ENCODE measurements around the gene USH1C.
A peak's percentile ranks its signal among the peaks of the same experiment; 100 is the strongest.

The USH1C gene

DNA sequence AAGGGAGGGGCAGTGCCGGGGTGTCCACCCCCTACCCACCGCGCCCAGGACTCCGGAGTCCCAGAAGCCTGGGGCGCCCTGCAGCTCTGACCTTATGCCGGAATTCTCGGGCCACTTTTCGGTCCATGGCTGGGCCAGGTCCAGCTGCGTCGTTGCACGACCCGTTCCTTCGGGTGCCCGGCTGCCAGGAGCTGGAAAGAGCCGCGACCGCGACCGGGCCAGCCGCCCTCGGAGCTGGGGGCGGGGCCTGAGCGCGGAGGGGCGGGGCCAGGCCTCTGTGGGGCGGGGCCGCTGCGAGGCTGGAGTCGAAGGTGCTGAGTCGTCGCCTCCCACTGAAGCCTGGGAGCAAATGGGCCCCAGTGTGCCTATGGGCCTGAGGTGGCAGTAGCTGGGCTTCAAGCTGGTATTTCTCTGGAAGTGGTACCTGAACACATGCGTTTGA is at the start of gene USH1C:
Gene USH1C (minus strand): TSS at position 236 of the 442 bp plus-strand sequence. CDS start 109 bp downstream, at position 127.
- H3K27me3 Mint-ChIP-seq: peaks cover 60% of the 10 kb centered on the region
- H3K27ac Mint-ChIP-seq: no peak within 1 kb of the TSS
- H3K9me3 Mint-ChIP-seq: peaks cover 2% of the 10 kb centered on the region
- peaks cover 8% of the 10 kb centered on the region for H3K4me1 Mint-ChIP-seq
- no peak within 1 kb of the TSS for H3K4me3 Mint-ChIP-seq
- no peak for ATAC-seq
- no peaks in the 10 kb centered on the region for H3K36me3 Mint-ChIP-seq

DNA sequence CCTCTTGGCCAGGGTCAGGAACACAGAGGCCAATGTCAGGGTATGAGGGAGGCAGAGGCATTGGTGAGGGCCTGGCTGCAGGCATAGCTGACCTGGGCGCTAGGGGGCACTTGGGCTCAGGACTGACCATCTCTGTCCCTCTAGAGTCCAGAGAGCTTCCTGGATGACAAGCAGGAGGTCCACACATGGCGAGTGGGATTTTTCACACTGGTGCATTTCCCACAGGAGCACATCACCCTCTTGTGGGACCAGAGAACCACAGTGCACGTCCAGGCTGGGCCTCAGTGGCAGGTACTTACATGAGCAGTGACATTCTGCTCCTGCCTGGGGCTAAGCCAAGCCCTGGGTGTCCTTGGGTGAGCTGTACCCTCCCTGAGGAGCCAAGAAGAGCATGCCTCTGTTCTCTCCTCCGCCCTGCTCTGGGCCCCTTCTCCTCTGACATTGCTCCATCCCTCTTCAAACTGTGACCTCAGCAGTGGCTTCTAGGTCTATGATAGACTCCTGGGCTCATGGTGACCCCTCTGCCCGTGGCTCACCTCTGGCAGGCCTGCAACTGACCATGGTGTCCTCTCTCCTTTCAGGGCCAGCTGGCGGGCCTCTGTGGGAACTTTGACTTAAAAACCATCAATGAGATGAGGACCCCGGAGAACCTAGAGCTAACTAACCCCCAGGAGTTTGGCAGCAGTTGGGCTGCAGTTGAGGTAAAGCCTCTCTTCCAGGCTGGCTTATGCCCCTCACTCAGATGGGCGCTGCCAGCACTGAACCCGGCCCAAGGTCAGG is 49.4 kb upstream of the USH1C start:
- ATAC-seq: no peak
- Mint-ChIP-seq H3K9me3 (no peaks in the 10 kb centered on the region), H3K27ac (no peak overlapping the region), H3K4me1 (no peaks in the 10 kb centered on the region), H3K36me3 (no peaks in the 10 kb centered on the region), H3K27me3 (peaks cover 9% of the 10 kb centered on the region), H3K4me3 (no peak overlapping the region)

DNA sequence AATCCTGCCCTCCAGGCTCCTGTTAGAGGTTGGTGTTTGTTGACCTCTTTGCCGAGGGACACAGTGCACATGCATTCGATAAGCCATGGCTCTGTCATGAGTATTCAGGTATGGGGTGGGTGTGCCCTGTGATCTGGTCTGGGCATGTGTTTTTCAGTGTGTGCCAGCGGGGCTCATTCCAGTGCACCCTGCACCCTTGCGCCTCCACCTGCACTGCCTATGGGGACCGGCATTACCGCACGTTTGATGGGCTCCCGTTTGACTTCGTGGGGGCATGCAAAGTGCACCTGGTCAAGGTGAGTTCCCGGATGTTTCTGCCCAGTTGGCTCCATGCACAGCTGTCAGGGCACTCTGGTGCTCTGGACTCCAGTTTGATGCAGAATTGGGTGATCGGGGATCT is 47.1 kb upstream of the USH1C start:
- ATAC-seq: no peak
- peaks cover 9% of the 10 kb centered on the region for H3K27me3 Mint-ChIP-seq
- H3K9me3 Mint-ChIP-seq: no peaks in the 10 kb centered on the region
- H3K36me3 Mint-ChIP-seq: no peaks in the 10 kb centered on the region
- no peaks in the 10 kb centered on the region for H3K4me1 Mint-ChIP-seq
- H3K27ac Mint-ChIP-seq: no peak overlapping the region
- H3K4me3 Mint-ChIP-seq: no peak overlapping the region

DNA sequence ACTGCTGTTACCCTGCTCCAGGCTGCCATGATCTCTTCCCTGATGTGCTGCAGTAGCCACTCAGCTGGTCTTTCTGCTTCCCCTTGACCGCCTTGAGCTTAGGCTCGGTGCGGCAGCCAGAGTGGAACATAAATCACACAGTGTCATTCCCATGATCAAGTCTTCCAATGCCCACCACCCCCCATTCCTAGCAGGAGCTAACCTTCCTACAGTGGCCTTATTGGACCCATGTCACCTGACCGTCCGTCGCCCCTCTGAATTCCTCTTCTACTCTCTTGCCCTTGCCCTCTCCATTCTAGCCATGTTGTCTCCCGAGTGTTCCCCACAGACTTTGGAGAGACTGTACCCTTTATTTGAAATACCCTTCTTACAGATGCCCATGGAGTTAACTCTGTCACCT is 46.2 kb upstream of the USH1C start:
- Mint-ChIP-seq H3K36me3 (no peaks in the 10 kb centered on the region), H3K27ac (no peak overlapping the region), H3K4me3 (no peak overlapping the region), H3K4me1 (no peaks in the 10 kb centered on the region), H3K9me3 (no peaks in the 10 kb centered on the region), H3K27me3 (peaks cover 13% of the 10 kb centered on the region)
- no peak for ATAC-seq

DNA sequence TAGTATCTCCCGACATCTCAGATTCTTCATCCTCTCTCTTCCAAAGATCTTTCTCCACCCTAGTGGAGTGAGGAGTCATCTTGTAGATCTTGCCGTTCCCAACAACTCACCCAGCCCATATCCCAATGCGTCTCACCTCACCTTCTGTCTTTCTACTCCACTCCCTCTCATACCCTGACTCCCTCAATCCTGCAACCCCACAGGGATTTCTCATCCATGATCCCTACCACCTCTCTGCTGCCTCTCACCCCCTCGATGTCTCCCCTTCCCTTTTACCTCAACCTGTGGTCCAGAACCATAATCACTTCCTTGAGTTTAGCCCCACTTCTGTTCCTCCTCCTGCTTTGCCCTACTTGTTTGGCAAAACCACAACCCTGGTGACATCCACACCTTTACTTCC is 44.5 kb upstream of the USH1C start:
- H3K4me3 Mint-ChIP-seq: no peak overlapping the region
- no peaks in the 10 kb centered on the region for H3K4me1 Mint-ChIP-seq
- no peaks in the 10 kb centered on the region for H3K36me3 Mint-ChIP-seq
- H3K27me3 Mint-ChIP-seq: peaks cover 8% of the 10 kb centered on the region
- H3K9me3 Mint-ChIP-seq: no peaks in the 10 kb centered on the region
- H3K27ac Mint-ChIP-seq: no peak overlapping the region
- ATAC-seq: no peak

GRCh38 chr11:17588166-17588565 is 44.0 kb upstream of the USH1C start:
- no peak overlapping the region for H3K27ac Mint-ChIP-seq
- H3K27me3 Mint-ChIP-seq: peaks cover 8% of the 10 kb centered on the region
- no peaks in the 10 kb centered on the region for H3K9me3 Mint-ChIP-seq
- H3K4me1 Mint-ChIP-seq: no peaks in the 10 kb centered on the region
- ATAC-seq: no peak
- H3K4me3 Mint-ChIP-seq: no peak overlapping the region
- H3K36me3 Mint-ChIP-seq: no peaks in the 10 kb centered on the region

DNA sequence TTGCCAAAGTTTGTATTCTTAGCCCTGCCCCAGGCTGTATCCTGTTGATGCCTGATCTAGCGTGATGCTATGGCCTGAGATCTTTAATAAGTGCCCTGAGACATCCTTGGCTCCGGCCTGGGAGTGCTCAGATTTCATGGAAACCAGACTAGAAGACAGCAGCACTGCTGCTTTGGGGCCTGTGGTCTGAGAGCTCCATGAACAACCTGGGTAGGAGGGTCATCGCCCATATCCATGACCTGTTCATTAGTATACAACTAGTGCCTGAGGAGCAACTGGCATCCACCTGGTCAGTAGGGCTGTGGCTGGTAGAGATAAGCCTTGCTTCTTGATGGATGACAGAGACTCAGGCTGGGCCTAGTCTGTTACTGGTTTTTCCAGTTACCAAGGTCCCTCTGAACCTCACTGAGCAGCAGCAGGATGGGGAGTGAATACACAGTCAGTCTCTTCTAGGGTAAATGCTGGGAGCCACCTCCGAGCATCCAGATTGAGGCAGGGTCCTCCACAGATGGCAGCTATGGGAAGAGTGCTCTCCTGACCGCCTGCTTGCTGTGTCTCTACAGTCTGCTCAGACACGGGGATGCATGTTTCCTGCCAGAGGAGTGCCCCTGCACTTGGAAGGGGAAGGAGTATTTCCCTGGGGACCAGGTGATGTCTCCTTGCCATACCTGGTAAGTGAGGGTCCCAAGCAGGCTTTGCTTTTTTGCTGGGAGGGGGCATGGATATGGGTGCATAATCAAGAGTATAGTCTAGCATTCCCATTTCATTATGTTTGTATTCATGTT is 41.9 kb upstream of the USH1C start:
- Mint-ChIP-seq H3K27me3 (peaks cover 8% of the 10 kb centered on the region), H3K27ac (no peak overlapping the region), H3K36me3 (no peaks in the 10 kb centered on the region), H3K4me3 (no peak overlapping the region), H3K4me1 (no peaks in the 10 kb centered on the region), H3K9me3 (no peaks in the 10 kb centered on the region)
- peak; percentile 34 for ATAC-seq

DNA sequence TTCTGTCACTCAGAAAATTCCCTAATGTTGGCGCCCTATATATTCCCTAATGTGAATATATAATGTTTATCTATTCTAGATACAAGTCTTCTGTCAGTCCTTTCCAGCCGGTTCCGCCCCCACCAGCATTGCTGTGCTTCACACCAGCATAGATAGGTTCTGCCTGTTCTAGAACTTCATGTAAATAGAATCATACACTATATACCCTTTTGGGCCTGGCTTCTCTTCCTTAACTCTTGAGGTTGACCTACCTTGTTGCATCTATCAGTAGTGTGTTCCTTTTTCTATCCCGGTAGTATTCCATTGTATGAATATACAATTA is 37.5 kb upstream of the USH1C start:
- Mint-ChIP-seq H3K4me1 (no peaks in the 10 kb centered on the region), H3K27me3 (peaks cover 17% of the 10 kb centered on the region), H3K4me3 (no peak overlapping the region), H3K36me3 (no peaks in the 10 kb centered on the region), H3K9me3 (no peaks in the 10 kb centered on the region), H3K27ac (no peak overlapping the region)
- ATAC-seq: no peak

GRCh38 chr11:17581036-17581731 is 37.0 kb upstream of the USH1C start:
- no peaks in the 10 kb centered on the region for H3K9me3 Mint-ChIP-seq
- H3K4me3 Mint-ChIP-seq: no peak overlapping the region
- H3K4me1 Mint-ChIP-seq: no peaks in the 10 kb centered on the region
- peaks cover 17% of the 10 kb centered on the region for H3K27me3 Mint-ChIP-seq
- H3K27ac Mint-ChIP-seq: no peak overlapping the region
- no peak for ATAC-seq
- H3K36me3 Mint-ChIP-seq: no peaks in the 10 kb centered on the region

DNA sequence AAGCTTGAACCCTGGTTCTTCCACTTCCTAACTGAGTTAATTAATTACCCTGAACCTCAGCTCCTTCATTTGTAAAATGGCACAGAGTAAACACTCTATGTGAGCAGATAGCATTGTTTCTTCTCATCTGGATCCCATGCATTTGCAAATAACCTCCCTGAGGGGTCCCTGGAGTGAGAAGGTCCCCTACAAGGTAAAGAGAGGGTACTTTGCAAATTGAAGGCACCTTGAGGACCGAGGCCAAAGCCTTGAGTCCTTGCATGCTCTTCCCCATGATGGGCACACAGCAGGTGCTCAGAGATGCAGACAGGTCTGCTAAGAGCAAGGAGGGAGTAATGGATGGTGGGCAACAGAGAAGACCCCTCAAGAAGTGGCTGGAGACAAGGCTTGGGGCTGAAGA is 36.1 kb upstream of the USH1C start:
- H3K36me3 Mint-ChIP-seq: no peaks in the 10 kb centered on the region
- H3K4me3 Mint-ChIP-seq: no peak overlapping the region
- H3K27me3 Mint-ChIP-seq: peaks cover 12% of the 10 kb centered on the region
- no peak overlapping the region for H3K27ac Mint-ChIP-seq
- H3K9me3 Mint-ChIP-seq: no peaks in the 10 kb centered on the region
- ATAC-seq: no peak
- H3K4me1 Mint-ChIP-seq: no peaks in the 10 kb centered on the region

GRCh38 chr11:17579451-17579850 is 35.2 kb upstream of the USH1C start:
- Mint-ChIP-seq H3K27me3 (peaks cover 9% of the 10 kb centered on the region), H3K4me1 (no peaks in the 10 kb centered on the region), H3K9me3 (no peaks in the 10 kb centered on the region), H3K27ac (no peak overlapping the region), H3K4me3 (no peak overlapping the region), H3K36me3 (no peaks in the 10 kb centered on the region)
- no peak for ATAC-seq

DNA sequence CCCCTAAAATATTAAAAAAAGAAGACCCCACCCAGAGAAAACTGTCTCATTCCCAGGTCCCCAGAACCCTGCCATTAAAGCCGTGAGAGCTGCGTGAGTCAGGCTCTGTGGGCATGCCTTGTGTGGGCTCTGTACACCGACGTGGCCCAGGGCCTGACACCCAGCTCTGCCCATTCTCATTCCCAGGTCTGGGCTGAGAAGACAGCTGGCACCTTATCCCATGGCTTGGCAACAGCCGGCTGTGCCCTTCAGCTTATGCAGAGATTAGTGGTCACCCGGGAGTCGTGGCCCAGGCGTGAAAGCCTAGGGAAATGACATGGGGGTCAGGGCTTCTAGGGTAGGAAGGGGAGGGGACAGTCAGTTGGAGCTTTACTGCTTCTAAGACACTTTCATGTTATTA is 34.7 kb upstream of the USH1C start:
- Mint-ChIP-seq H3K27me3 (peaks cover 9% of the 10 kb centered on the region), H3K36me3 (no peaks in the 10 kb centered on the region), H3K9me3 (no peaks in the 10 kb centered on the region), H3K27ac (no peak overlapping the region), H3K4me3 (no peak overlapping the region), H3K4me1 (no peaks in the 10 kb centered on the region)
- no peak for ATAC-seq

GRCh38 chr11:17578296-17578695 is 34.1 kb upstream of the USH1C start:
- Mint-ChIP-seq H3K4me3 (no peak overlapping the region), H3K27ac (no peak overlapping the region), H3K4me1 (no peaks in the 10 kb centered on the region), H3K27me3 (peaks cover 9% of the 10 kb centered on the region), H3K9me3 (no peaks in the 10 kb centered on the region), H3K36me3 (no peaks in the 10 kb centered on the region)
- no peak for ATAC-seq

DNA sequence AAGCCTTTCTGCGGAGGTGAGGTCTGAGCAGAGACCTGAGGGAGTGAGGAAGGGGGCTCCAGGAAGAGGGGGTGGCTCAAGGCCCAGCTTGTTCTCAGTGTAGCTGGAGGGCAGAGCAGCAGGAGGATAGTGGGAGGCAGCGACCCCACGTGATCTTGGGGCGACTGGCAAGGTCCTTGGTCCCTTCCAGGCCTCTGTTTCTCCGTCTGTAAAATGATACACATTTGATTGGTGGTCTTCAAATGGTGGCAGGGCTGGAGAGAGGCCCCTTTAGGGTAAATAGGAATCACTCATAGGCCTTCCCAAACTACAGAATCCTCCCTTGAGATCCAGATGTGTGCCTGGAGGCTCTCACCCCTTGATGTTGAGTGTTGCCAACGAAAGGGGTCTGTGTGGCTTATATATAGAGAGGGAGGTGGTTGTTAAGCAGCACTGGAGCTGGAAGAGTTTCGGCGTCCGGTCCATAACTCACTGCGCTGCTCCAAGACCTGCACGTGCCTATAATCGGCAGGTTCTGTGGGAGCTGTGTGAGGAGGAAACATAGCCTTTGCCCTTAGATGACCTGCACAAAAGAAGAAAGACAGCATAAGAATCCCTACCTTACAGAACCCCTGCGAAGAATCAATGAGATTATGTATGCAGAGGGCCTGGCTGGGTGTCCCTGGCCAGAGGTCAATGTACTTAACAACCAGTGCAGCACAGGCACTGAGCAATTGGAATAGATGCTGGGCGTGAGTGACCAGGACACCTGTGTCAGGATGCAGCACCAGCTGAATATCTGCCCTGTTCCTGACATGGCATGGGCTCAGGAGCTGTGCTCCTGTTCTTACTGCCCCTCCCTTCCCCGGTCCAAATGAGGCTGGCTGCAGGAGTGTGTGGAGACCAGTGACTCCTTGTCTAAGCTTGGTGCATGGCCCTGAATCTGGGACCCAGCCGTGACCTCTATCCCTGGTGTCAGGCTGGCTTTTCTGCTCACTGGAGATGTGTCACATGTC is 31.5 kb upstream of the USH1C start:
- no peak for ATAC-seq
- no peak overlapping the region for H3K27ac Mint-ChIP-seq
- H3K9me3 Mint-ChIP-seq: no peaks in the 10 kb centered on the region
- H3K4me1 Mint-ChIP-seq: peaks cover 11% of the 10 kb centered on the region
- no peak overlapping the region for H3K4me3 Mint-ChIP-seq
- H3K36me3 Mint-ChIP-seq: no peaks in the 10 kb centered on the region
- H3K27me3 Mint-ChIP-seq: peaks cover 9% of the 10 kb centered on the region
